Endothelial cell of umbilical vein (primary cell): ENCODE data around the gene KCTD18. TPM values are rescaled to one million over a fixed set of nuclear protein-coding genes. Genes with fewer than 3 reads are reported as not detected.

Experiments
- BruUV-seq: library from RNA; stranded (reverse); fragments of 400-500 nt; replicated peaks from 2 replicates; lab custom pipeline; 2021; lab: Mats Ljungman, UMichigan
- CTCF ChIA-PET: fragments of 300-600, 350-600 bp; sonication (Branson Sonifier 250); formaldehyde crosslinking; loops from one replicate; lab custom pipeline; 2021; ENCODE audit warnings: antibody characterized with exemption, inconsistent platforms; lab: Charles Lee
- POLR2A ChIA-PET: fragments of 300-600, 350-600 bp; sonication (Branson Sonifier 250); formaldehyde crosslinking; loops from one replicate; lab custom pipeline; 2021; ENCODE audit warnings: antibody characterized with exemption, inconsistent platforms; lab: Charles Lee
- DNase-seq: peaks from one replicate; pipeline ENCODE4 v3.0.0-alpha.2; 2011; ENCODE audit warnings: low read depth, low spot score
- FAIRE-seq: peaks from 2 replicates; lab custom pipeline; 2011; peaks lifted over from hg19 to GRCh38; lab: Jason Lieb, UNC
- H2AFZ ChIP-seq: 2 replicates; pipeline ENCODE4 v1.6.0; 2012; ENCODE audit warnings: low read depth, low read length, control low read depth, inconsistent platforms
- H3K27ac ChIP-seq: 2 replicates; pipeline ENCODE4 v1.5.1; 2011; ENCODE audit warnings: low read depth, mild to moderate bottlenecking, control low read depth, low read length, moderate library complexity; ENCODE audit not compliant: insufficient read depth
- H3K27me3 ChIP-seq, 2 experiments: 2 replicates each; pipeline versions ENCODE4 v1.6.0 to v1.6.1; 2011; ENCODE audit warnings: low read length in 2 of 2, mixed read lengths in 1 of 2; ENCODE audit not compliant: control insufficient read depth in 2 of 2, insufficient read depth in 2 of 2
- H3K36me3 ChIP-seq, 2 experiments: 2 replicates in 1 of 2; 3 replicates in 1 of 2; pipeline ENCODE4 v1.5.1; 2011; ENCODE audit warnings: low read length in 2 of 2, mild to moderate bottlenecking in 1 of 2, moderate library complexity in 1 of 2; ENCODE audit not compliant: control insufficient read depth in 2 of 2, insufficient read depth in 2 of 2; ENCODE audit errors: extremely low read depth in 1 of 2
- H3K4me1 ChIP-seq: 3 replicates; pipeline ENCODE4 v1.5.1; 2011; ENCODE audit warnings: mild to moderate bottlenecking, low read length; ENCODE audit not compliant: control insufficient read depth, insufficient read depth; ENCODE audit errors: extremely low read depth
- H3K4me2 ChIP-seq: 2 replicates; pipeline ENCODE4 v1.6.1; 2011; ENCODE audit warnings: low read length, control low read depth, mixed read lengths; ENCODE audit not compliant: insufficient read depth
- H3K4me3 ChIP-seq, 3 experiments: fragments of 200-600 bp in 1 of 3; sonication (generic), shearing (Covaris generic) in 1 of 3; replicated peaks in 1 of 3; 2 replicates each; pipeline ENCODE4 v1.5.1; 2011 to 2016; ENCODE audit warnings: control low read depth in 3 of 3, low read length in 3 of 3, mild to moderate bottlenecking in 2 of 3, inconsistent platforms in 1 of 3, low read depth in 1 of 3, moderate library complexity in 1 of 3; ENCODE audit not compliant: insufficient read depth in 1 of 3
- H3K79me2 ChIP-seq: 2 replicates; pipeline ENCODE4 v1.6.0; 2012; ENCODE audit warnings: low read length, inconsistent platforms; ENCODE audit not compliant: control insufficient read depth, insufficient read depth
- H3K9ac ChIP-seq: replicated peaks from 2 replicates; pipeline ENCODE3; 2011; ENCODE audit warnings: low read length, control low read depth; ENCODE audit not compliant: insufficient read depth; ENCODE audit errors: extremely low read depth
- H3K9me1 ChIP-seq: replicated peaks from 3 replicates; pipeline ENCODE4 v1.6.0; 2011; ENCODE audit warnings: mild to moderate bottlenecking, low read length; ENCODE audit not compliant: control insufficient read depth, insufficient read depth; ENCODE audit errors: extremely low read depth
- H3K9me3 ChIP-seq: replicated peaks from 2 replicates; pipeline ENCODE4 v1.5.1; 2012; ENCODE audit warnings: low read length, inconsistent platforms; ENCODE audit not compliant: control insufficient read depth, insufficient read depth
- H4K20me1 ChIP-seq: replicated peaks from 2 replicates; pipeline ENCODE3; 2011; ENCODE audit warnings: mild to moderate bottlenecking, low read length; ENCODE audit not compliant: control insufficient read depth, insufficient read depth; ENCODE audit errors: extremely low read depth
- CTCF ChIP-seq, 2 donors: IDR thresholded peaks; 1 replicate in 1 of 2; 2 replicates in 1 of 2; pipeline ENCODE4 v1.5.1; 2011; ENCODE audit warnings: low read length in 2 of 2, mild to moderate bottlenecking in 2 of 2, moderate library complexity in 2 of 2, control low read depth in 1 of 2, inconsistent platforms in 1 of 2, low read depth in 1 of 2; ENCODE audit not compliant: insufficient read depth in 1 of 2; ENCODE audit errors: extremely low read depth in 1 of 2
- EZH2 ChIP-seq: IDR thresholded peaks from 2 replicates; pipeline ENCODE4 v1.6.1; 2012; ENCODE audit warnings: borderline replicate concordance, low read depth, mild to moderate bottlenecking, moderate library complexity, low read length, inconsistent platforms; ENCODE audit not compliant: severe bottlenecking
- FOS ChIP-seq: IDR thresholded peaks from 2 replicates; pipeline ENCODE4 v1.6.1; 2011; ENCODE audit warnings: mild to moderate bottlenecking, low read length, moderate library complexity, borderline replicate concordance; ENCODE audit not compliant: insufficient read depth
- GATA2 ChIP-seq: IDR thresholded peaks from 2 replicates; pipeline ENCODE4 v1.7.0; 2011; ENCODE audit warnings: low read depth, mild to moderate bottlenecking, moderate library complexity, mixed read lengths, low read length; ENCODE audit not compliant: insufficient read length, insufficient read depth
- JUN ChIP-seq: IDR thresholded peaks from 2 replicates; pipeline ENCODE4 v1.6.1; 2011; ENCODE audit warnings: borderline replicate concordance, low read depth; ENCODE audit not compliant: insufficient read length, insufficient read depth
- MAX ChIP-seq: IDR thresholded peaks from 2 replicates; pipeline ENCODE4 v1.6.1; 2011; ENCODE audit not compliant: insufficient read depth, insufficient read length
- MYC ChIP-seq: IDR thresholded peaks from one replicate; pipeline ENCODE4 v1.6.1; 2011; ENCODE audit warnings: mild to moderate bottlenecking, low read depth, low read length
- POLR2A ChIP-seq: IDR thresholded peaks from 2 replicates; pipeline ENCODE4 v1.6.1; 2012; ENCODE audit warnings: low read depth, mild to moderate bottlenecking, control low read depth, low read length
- POLR2AphosphoS5 ChIP-seq: IDR thresholded peaks from 2 replicates; pipeline ENCODE4 v1.6.1; 2012; ENCODE audit warnings: low read depth, mild to moderate bottlenecking, control low read depth, low read length, moderate library complexity; ENCODE audit not compliant: insufficient read depth
- dilution Hi-C: fragments of 300-500 bp; cut with MboI; formaldehyde crosslinking; loops from one replicate; pipeline ENCODE4 v1.15.0; 2019; ENCODE audit warnings: low sequenced_read_pairs; ENCODE audit not compliant: extremely low pct_ligation_motif_present
- intact Hi-C: fragments of 100-400 bp; cut with micrococcal nuclease; formaldehyde crosslinking; loops from one replicate; pipeline ENCODE4 v1.10.0; 2022
- polyA plus RNA-seq, 4 experiments: library from polyadenylated mRNA; depleted of rRNA in 3 of 4; stranded (reverse) in 3 of 4; unstranded in 1 of 4; fragments of >200 nt; gene quantifications; 2 replicates each; pipeline versions ENCODE4 v1.2.1 to v1.2.3, GENCODE V29; 2011 to 2012; ENCODE audit warnings: missing spikeins in 1 of 4
- total RNA-seq: library from RNA; stranded (reverse); gene quantifications from 2 replicates; pipeline ENCODE4 v1.2.3, GENCODE V29; 2021

The KCTD18 gene
- total and polyA plus RNA-seq, 2 donors (not counting 3 experiments of a cell fraction or from before 2014, with no cell fraction given): 2.6 to 6.6 TPM

DNA sequence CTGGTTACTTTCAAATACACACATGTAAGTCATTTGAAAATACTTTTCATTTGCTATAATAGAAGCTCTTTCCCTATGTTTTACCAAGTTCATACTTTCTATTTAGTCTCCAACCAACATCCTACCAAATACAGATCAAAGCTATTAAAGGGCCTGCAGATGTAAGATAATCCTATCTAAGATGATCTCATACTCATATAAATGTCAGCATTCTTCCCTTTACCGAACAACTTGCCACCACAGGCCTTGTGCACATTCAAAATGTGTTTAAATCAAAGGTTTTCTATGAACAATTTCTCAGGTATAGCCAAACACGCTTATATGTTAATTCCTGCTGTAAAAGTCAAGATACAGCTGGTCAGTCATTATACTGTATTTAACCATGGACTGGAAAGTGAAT lies 23.3 kb downstream of the KCTD18 start:
- H3K79me2 ChIP-seq: no peaks in the 10 kb centered on the region
- no peak overlapping the region for H3K4me2 ChIP-seq
- no peak overlapping the region for H3K27ac ChIP-seq
- H3K4me1 ChIP-seq: no peaks in the 10 kb centered on the region
- intact Hi-C loops: loop anchor here (10.0 kb wide), 1 partner anchor 248 kb away; no protein-coding TSS in a partner anchor
- CTCF ChIA-PET: interaction anchor here (1.0 to 6.5 kb wide), 6 partner anchors 10 to 513 kb away, joined by 3 to 149 read pairs (median 5); partner anchors contain the start of gene KCTD18
- no TSS peak for BruUV-seq
- H4K20me1 ChIP-seq: no peaks in the 10 kb centered on the region
- no peaks in the 10 kb centered on the region for H3K9me1 ChIP-seq
- no peak for FAIRE-seq
- no peak overlapping the region for H3K4me3 ChIP-seq
- no peak overlapping the region for H2AFZ ChIP-seq
- DNase-seq: no peak
- H3K9me3 ChIP-seq: no peaks in the 10 kb centered on the region
- H3K27me3 ChIP-seq: no peaks in the 10 kb centered on the region
- POLR2A ChIA-PET: no interaction called here
- TF ChIP-seq MYC (no peak), MAX (no peak), JUN (no peak), CTCF (IDR thresholded peaks at IDR 0.05; ENCODE audit: extremely low read depth in 1 of 2, insufficient read depth in 1 of 2, low read depth in 1 of 2, low read length in 2 of 2) (no peak), FOS (no peak), EZH2 (no peak), POLR2A (no peak), POLR2AphosphoS5 (no peak), GATA2 (no peak)
- peaks cover 0 to 1% of the 10 kb centered on the region in 2 experiments for H3K36me3 ChIP-seq
- dilution Hi-C loops: no loop called here
- no peak overlapping the region for H3K9ac ChIP-seq
